DND-41 (cell line): ENCODE results near the gene RNGTT.

Source experiments
- ATAC-seq: fragments of 200-7000 bp; cut with Tn5 transposase; 3 replicates; pipeline ENCODE4 v1.9.1; 2021; ENCODE audit warnings: low read depth; ENCODE audit not compliant: insufficient read depth
- DNase-seq: peaks from one replicate; pipeline ENCODE4 v3.0.0-alpha.2; 2020
- H2AFZ ChIP-seq: 2 replicates; pipeline ENCODE4 v1.6.0; 2012; ENCODE audit warnings: low read depth, low read length
- H3K27ac ChIP-seq: 2 replicates; pipeline ENCODE4 v1.5.1; 2012; ENCODE audit warnings: low read length, inconsistent platforms
- H3K27me3 ChIP-seq: fragments of 200-600 bp; sonication (generic); 2 replicates; pipeline ENCODE4 v1.6.0; 2012; ENCODE audit warnings: low read length, mild to moderate bottlenecking, inconsistent platforms; ENCODE audit not compliant: insufficient read depth, poor library complexity
- H3K36me3 ChIP-seq: 2 replicates; pipeline ENCODE4 v1.5.1; 2012; ENCODE audit warnings: low read length, inconsistent platforms; ENCODE audit not compliant: insufficient read depth
- H3K4me1 ChIP-seq: 2 replicates; pipeline ENCODE4 v1.5.1; 2012; ENCODE audit warnings: mild to moderate bottlenecking, low read length; ENCODE audit not compliant: insufficient read depth
- H3K4me2 ChIP-seq: 2 replicates; pipeline ENCODE4 v1.6.0; 2012; ENCODE audit warnings: mild to moderate bottlenecking, moderate library complexity, low read length, inconsistent platforms; ENCODE audit not compliant: insufficient read depth
- H3K4me3 ChIP-seq, 2 experiments: fragments of 200-600 bp in 1 of 2; shearing (Covaris generic) in 1 of 2; 2 replicates each; pipeline ENCODE4 v1.5.1; 2012 to 2016; ENCODE audit warnings: inconsistent platforms in 2 of 2, low read length in 2 of 2, mild to moderate bottlenecking in 2 of 2, low read depth in 1 of 2, moderate library complexity in 1 of 2
- H3K79me2 ChIP-seq: 2 replicates; pipeline ENCODE4 v1.6.0; 2012; ENCODE audit warnings: low read length, inconsistent platforms; ENCODE audit not compliant: insufficient read depth
- H3K9ac ChIP-seq: 2 replicates; pipeline ENCODE4 v1.6.0; 2012; ENCODE audit warnings: low read depth, mild to moderate bottlenecking, inconsistent platforms, low read length, moderate library complexity
- H3K9me3 ChIP-seq: 2 replicates; pipeline ENCODE4 v1.5.1; 2012; ENCODE audit warnings: low read length, moderate library complexity, mild to moderate bottlenecking, inconsistent platforms; ENCODE audit not compliant: insufficient read depth, severe bottlenecking
- H4K20me1 ChIP-seq: 2 replicates; pipeline ENCODE4 v1.6.0; 2012; ENCODE audit warnings: low read length; ENCODE audit not compliant: insufficient read depth
- CTCF ChIP-seq: IDR thresholded peaks from 2 replicates; pipeline ENCODE4 v1.5.1; 2012; ENCODE audit warnings: borderline replicate concordance, low read length, moderate library complexity, mild to moderate bottlenecking; ENCODE audit not compliant: poor library complexity, severe bottlenecking; ENCODE audit errors: extremely low read depth
- EZH2 ChIP-seq: IDR thresholded peaks from 3 replicates; pipeline ENCODE4 v1.6.1; 2012; ENCODE audit warnings: borderline replicate concordance, low read depth, mild to moderate bottlenecking, moderate library complexity, low read length, inconsistent platforms; ENCODE audit not compliant: severe bottlenecking

Gene RNGTT

GRCh38 chr6:88842320-88842719 lies 121.1 kb downstream of the RNGTT start:
- H3K9ac ChIP-seq = no peak overlapping the region
- DNase-seq (no peak), ATAC-seq (no peak)
- H3K27me3 ChIP-seq = no peaks in the 10 kb centered on the region
- no peak overlapping the region for H3K4me2 ChIP-seq
- no peak overlapping the region for H3K4me3 ChIP-seq
- no peaks in the 10 kb centered on the region for H3K9me3 ChIP-seq
- no peak overlapping the region for H3K27ac ChIP-seq
- H3K36me3 ChIP-seq = peaks cover 21% of the 10 kb centered on the region; the same call in 1 of the 2 replicates
- H3K79me2 ChIP-seq = no peaks in the 10 kb centered on the region
- no peaks in the 10 kb centered on the region for H3K4me1 ChIP-seq
- no peaks in the 10 kb centered on the region for H4K20me1 ChIP-seq
- H2AFZ ChIP-seq = no peak overlapping the region
- TF ChIP-seq EZH2 (no peak), CTCF (no peak)

- H3K9ac ChIP-seq = no peak overlapping the region
- H4K20me1 ChIP-seq = no peaks in the 10 kb centered on the region
- H2AFZ ChIP-seq = no peak overlapping the region
- no peaks in the 10 kb centered on the region for H3K4me1 ChIP-seq
- H3K36me3 ChIP-seq = peaks cover 18% of the 10 kb centered on the region; the same call in 1 of the 2 replicates
- no peak overlapping the region for H3K27ac ChIP-seq
- no peak overlapping the region for H3K4me2 ChIP-seq
- TF ChIP-seq CTCF (no peak), EZH2 (no peak)
- H3K4me3 ChIP-seq = no peak overlapping the region
- ATAC-seq (no peak), DNase-seq (no peak)
- no peaks in the 10 kb centered on the region for H3K27me3 ChIP-seq
- H3K9me3 ChIP-seq = no peaks in the 10 kb centered on the region
- H3K79me2 ChIP-seq = no peaks in the 10 kb centered on the region
Observed at GRCh38 chr6:88840796-88841539, 122.5 kb downstream of the RNGTT start.

GRCh38 chr6:88840289-88840688 lies 123.1 kb downstream of the RNGTT start:
- Histone ChIP-seq H3K4me3 (no peak overlapping the region), H3K27me3 (no peaks in the 10 kb centered on the region), H3K36me3 (peaks cover 18% of the 10 kb centered on the region; the same call in 1 of the 2 replicates), H4K20me1 (no peaks in the 10 kb centered on the region), H3K79me2 (no peaks in the 10 kb centered on the region), H3K9ac (no peak overlapping the region), H3K4me2 (no peak overlapping the region), H3K4me1 (no peaks in the 10 kb centered on the region), H3K27ac (no peak overlapping the region), H2AFZ (no peak overlapping the region), H3K9me3 (no peaks in the 10 kb centered on the region)
- TF ChIP-seq EZH2 = no peak
- no peak for TF ChIP-seq CTCF
- ATAC-seq = no peak
- DNase-seq = no peak
